GM21717 (cell line): Measurements from ENCODE around the gene NT5DC1.

Experiments used
- ATAC-seq: cut with Tn5 transposase; IDR thresholded peaks from one replicate; pipeline ENCODE4 v1.9.1; 2021; ENCODE audit warnings: mild to moderate bottlenecking, moderate library complexity; ENCODE audit not compliant: unreplicated experiment

The NT5DC1 gene

GRCh38 chr6:116189472-116189871 is 88.8 kb downstream of the NT5DC1 start:
- ATAC-seq, result no peak

- no peak for ATAC-seq
Observed at GRCh38 chr6:116190550-116190949, 89.9 kb downstream of the NT5DC1 start.

GRCh38 chr6:116191881-116192280 is 91.2 kb downstream of the NT5DC1 start:
- ATAC-seq, result no peak

- ATAC-seq, result no peak
Observed at GRCh38 chr6:116192786-116193185, 92.1 kb downstream of the NT5DC1 start.

GRCh38 chr6:116196841-116197240 is 96.2 kb downstream of the NT5DC1 start:
- no peak for ATAC-seq

GRCh38 chr6:116200619-116201249 is 100.1 kb downstream of the NT5DC1 start:
- no peak for ATAC-seq

GRCh38 chr6:116201538-116201937 is 100.9 kb downstream of the NT5DC1 start:
- no peak for ATAC-seq

GRCh38 chr6:116205281-116205680 is 104.6 kb downstream of the NT5DC1 start:
- no peak for ATAC-seq

- no peak for ATAC-seq
Observed at GRCh38 chr6:116206231-116206903, 105.7 kb downstream of the NT5DC1 start.

- no peak for ATAC-seq
Observed at GRCh38 chr6:116208056-116208785, 107.6 kb downstream of the NT5DC1 start.

GRCh38 chr6:116210316-116210715 is 109.7 kb downstream of the NT5DC1 start:
- ATAC-seq, result no peak

- no peak for ATAC-seq
Observed at GRCh38 chr6:116210750-116211425, 110.2 kb downstream of the NT5DC1 start.

GRCh38 chr6:116214681-116215080 is 114.0 kb downstream of the NT5DC1 start:
- ATAC-seq, result no peak

- ATAC-seq, result no peak
Observed at GRCh38 chr6:116215414-116215813, 114.8 kb downstream of the NT5DC1 start.

- ATAC-seq, result peak; percentile 58
Observed at GRCh38 chr6:116217069-116217468, 116.4 kb downstream of the NT5DC1 start.

GRCh38 chr6:116218172-116218633 is 117.5 kb downstream of the NT5DC1 start:
- ATAC-seq, result no peak

- no peak for ATAC-seq
Observed at GRCh38 chr6:116218866-116219265, 118.2 kb downstream of the NT5DC1 start.

- no peak for ATAC-seq
Observed at GRCh38 chr6:116221067-116221466, 120.4 kb downstream of the NT5DC1 start.

GRCh38 chr6:116221911-116222310 is 121.3 kb downstream of the NT5DC1 start:
- ATAC-seq, result no peak

GRCh38 chr6:116223355-116223754 is 122.7 kb downstream of the NT5DC1 start:
- ATAC-seq, result no peak

- ATAC-seq, result no peak
Observed at GRCh38 chr6:116229287-116229913, 128.7 kb downstream of the NT5DC1 start.
